Stomach (tissue), 4 donors: ENCODE results near the gene ZNF688.
"Not testable (repeated sequence)": the region's sequence is repeated elsewhere in the genome, so short reads cannot be mapped to it uniquely, and the experiment has no call there.

Experiments
- CTCF ChIP-seq, 7 experiments: fragments of 450-650 bp in 4 of 7; fragments of 200-600 bp in 3 of 7; sonication (generic) in 3 of 7; IDR thresholded peaks; one replicate each; pipeline ENCODE4 v1.5.1; 2016 to 2019; ENCODE audit warnings: antibody characterized with exemption in 7 of 7, control low read depth in 2 of 7, mild to moderate bottlenecking in 1 of 7
- POLR2A ChIP-seq, 4 donors: fragments of 450-650 bp; IDR thresholded peaks; one replicate each; pipeline ENCODE4 v1.6.1; 2016; ENCODE audit warnings: antibody characterized with exemption in 4 of 4, control low read depth in 2 of 4, mild to moderate bottlenecking in 1 of 4, moderate library complexity in 1 of 4
- POLR2AphosphoS5 ChIP-seq, 3 donors: sonication (generic); formaldehyde crosslinking; IDR thresholded peaks; one replicate each; pipeline ENCODE4 v1.6.1; 2016; ENCODE audit warnings: antibody characterized with exemption in 3 of 3

GRCh38 chr16:30589582-30589981 lies 18.1 kb upstream of the ZNF688 start:
- TF ChIP-seq POLR2A, CTCF, POLR2AphosphoS5 (IDR thresholded peaks at IDR 0.05): not testable (repeated sequence)
